HCT116 (cell line): ENCODE data around the gene PDCD2L.

Source experiments
- REST ChIP-seq: IDR thresholded peaks from 2 replicates; pipeline ENCODE4 v1.6.1; 2012; ENCODE audit warnings: low read depth
- SP1 ChIP-seq: IDR thresholded peaks from 2 replicates; pipeline ENCODE4 v1.6.1; 2012; ENCODE audit warnings: low read depth
- TCF7L2 ChIP-seq: IDR thresholded peaks from 2 replicates; pipeline ENCODE4 v1.7.0; 2011; ENCODE audit warnings: borderline replicate concordance, inconsistent platforms; ENCODE audit not compliant: insufficient read depth, insufficient read length; ENCODE audit errors: extremely low read depth
- YY1 ChIP-seq: IDR thresholded peaks from 2 replicates; pipeline ENCODE4 v1.6.1; 2011; ENCODE audit warnings: low read length, low read depth, moderate library complexity, mild to moderate bottlenecking; ENCODE audit not compliant: insufficient replicate concordance; ENCODE audit errors: extremely low read depth
- ZNF274 ChIP-seq: fragments of 200-500 bp; sonication (Bioruptor generic); IDR thresholded peaks from 2 replicates; pipeline ENCODE4 v1.6.1; 2014; ENCODE audit warnings: mild to moderate bottlenecking, low read depth, low read length, inconsistent platforms
- TF ChIP-seq, protein P1 (sequence below): IDR thresholded peaks from 2 replicates; pipeline ENCODE4 v1.6.1; 2012
- TF ChIP-seq, protein P2 (sequence below), 3 experiments: fragments of 200-600 bp in 1 of 3; sonication (generic) in 1 of 3; IDR thresholded peaks in 2 of 3; conservative IDR thresholded peaks in 1 of 3; 2 replicates each; pipeline ENCODE4 v1.5.1; 2012 to 2017; ENCODE audit warnings: low read depth in 2 of 3, low read length in 2 of 3, antibody characterized with exemption in 1 of 3, borderline replicate concordance in 1 of 3, control low read depth in 1 of 3, mild to moderate bottlenecking in 1 of 3, mixed read lengths in 1 of 3, mixed run types in 1 of 3, moderate library complexity in 1 of 3; ENCODE audit not compliant: insufficient read depth in 1 of 3
- TF ChIP-seq, protein P3 (sequence below): IDR thresholded peaks from 2 replicates; pipeline ENCODE4 v1.6.1; 2011; ENCODE audit warnings: mild to moderate bottlenecking, low read length, moderate library complexity; ENCODE audit not compliant: insufficient replicate concordance; ENCODE audit errors: extremely low read depth

DNA sequence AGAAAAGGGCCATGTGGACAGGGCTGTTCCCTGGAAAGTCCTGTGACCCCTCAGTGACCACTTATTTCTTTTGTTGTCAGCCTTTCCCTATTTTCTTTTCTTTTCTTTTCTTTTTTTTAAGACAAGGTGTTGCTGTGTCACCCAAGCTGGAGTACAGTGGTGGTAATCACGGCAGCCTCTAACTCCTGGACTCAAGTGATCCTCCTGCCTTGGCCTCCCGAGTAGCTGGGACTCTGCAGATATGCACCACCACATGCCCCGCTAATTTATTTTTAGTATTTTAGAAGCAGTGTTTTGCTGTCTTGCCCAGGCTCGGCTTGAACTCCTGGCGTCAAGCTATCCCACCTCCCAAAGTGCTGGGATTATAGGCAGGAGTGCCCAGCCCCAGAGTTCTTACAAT lies 40.3 kb upstream of the PDCD2L start:
- TF ChIP-seq, protein P1, sequence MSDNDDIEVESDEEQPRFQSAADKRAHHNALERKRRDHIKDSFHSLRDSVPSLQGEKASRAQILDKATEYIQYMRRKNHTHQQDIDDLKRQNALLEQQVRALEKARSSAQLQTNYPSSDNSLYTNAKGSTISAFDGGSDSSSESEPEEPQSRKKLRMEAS: no peak
- TF ChIP-seq, protein P2, sequence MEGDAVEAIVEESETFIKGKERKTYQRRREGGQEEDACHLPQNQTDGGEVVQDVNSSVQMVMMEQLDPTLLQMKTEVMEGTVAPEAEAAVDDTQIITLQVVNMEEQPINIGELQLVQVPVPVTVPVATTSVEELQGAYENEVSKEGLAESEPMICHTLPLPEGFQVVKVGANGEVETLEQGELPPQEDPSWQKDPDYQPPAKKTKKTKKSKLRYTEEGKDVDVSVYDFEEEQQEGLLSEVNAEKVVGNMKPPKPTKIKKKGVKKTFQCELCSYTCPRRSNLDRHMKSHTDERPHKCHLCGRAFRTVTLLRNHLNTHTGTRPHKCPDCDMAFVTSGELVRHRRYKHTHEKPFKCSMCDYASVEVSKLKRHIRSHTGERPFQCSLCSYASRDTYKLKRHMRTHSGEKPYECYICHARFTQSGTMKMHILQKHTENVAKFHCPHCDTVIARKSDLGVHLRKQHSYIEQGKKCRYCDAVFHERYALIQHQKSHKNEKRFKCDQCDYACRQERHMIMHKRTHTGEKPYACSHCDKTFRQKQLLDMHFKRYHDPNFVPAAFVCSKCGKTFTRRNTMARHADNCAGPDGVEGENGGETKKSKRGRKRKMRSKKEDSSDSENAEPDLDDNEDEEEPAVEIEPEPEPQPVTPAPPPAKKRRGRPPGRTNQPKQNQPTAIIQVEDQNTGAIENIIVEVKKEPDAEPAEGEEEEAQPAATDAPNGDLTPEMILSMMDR (IDR thresholded peaks at IDR 0.05 in 2 of 3, conservative IDR thresholded peaks at IDR 0.05 in 1 of 3; ENCODE audit: borderline replicate concordance in 1 of 3, insufficient read depth in 1 of 3, low read depth in 2 of 3, low read length in 2 of 3): no peak
- TF ChIP-seq REST (no peak), YY1 (no peak), SP1 (no peak), TCF7L2 (no peak), ZNF274 (no peak)
- TF ChIP-seq, protein P3, sequence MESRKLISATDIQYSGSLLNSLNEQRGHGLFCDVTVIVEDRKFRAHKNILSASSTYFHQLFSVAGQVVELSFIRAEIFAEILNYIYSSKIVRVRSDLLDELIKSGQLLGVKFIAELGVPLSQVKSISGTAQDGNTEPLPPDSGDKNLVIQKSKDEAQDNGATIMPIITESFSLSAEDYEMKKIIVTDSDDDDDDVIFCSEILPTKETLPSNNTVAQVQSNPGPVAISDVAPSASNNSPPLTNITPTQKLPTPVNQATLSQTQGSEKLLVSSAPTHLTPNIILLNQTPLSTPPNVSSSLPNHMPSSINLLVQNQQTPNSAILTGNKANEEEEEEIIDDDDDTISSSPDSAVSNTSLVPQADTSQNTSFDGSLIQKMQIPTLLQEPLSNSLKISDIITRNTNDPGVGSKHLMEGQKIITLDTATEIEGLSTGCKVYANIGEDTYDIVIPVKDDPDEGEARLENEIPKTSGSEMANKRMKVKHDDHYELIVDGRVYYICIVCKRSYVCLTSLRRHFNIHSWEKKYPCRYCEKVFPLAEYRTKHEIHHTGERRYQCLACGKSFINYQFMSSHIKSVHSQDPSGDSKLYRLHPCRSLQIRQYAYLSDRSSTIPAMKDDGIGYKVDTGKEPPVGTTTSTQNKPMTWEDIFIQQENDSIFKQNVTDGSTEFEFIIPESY: no peak
